CD1c-positive myeloid dendritic cell (primary cell): ENCODE results near the gene TRIP12.
"Not testable (repeated sequence)": the region's sequence is repeated elsewhere in the genome, so short reads cannot be mapped to it uniquely, and the experiment has no call there.

Experiments
- DNase-seq: peaks from one replicate; pipeline ENCODE4 v3.0.0-alpha.2; 2016; ENCODE audit errors: extremely low spot score

TRIP12 gene

GRCh38 chr2:229874647-229875046 is 47.2 kb downstream of the TRIP12 start:
- no peak for DNase-seq

- DNase-seq, result no peak
Observed at GRCh38 chr2:229873123-229873581, 48.7 kb downstream of the TRIP12 start.

DNA sequence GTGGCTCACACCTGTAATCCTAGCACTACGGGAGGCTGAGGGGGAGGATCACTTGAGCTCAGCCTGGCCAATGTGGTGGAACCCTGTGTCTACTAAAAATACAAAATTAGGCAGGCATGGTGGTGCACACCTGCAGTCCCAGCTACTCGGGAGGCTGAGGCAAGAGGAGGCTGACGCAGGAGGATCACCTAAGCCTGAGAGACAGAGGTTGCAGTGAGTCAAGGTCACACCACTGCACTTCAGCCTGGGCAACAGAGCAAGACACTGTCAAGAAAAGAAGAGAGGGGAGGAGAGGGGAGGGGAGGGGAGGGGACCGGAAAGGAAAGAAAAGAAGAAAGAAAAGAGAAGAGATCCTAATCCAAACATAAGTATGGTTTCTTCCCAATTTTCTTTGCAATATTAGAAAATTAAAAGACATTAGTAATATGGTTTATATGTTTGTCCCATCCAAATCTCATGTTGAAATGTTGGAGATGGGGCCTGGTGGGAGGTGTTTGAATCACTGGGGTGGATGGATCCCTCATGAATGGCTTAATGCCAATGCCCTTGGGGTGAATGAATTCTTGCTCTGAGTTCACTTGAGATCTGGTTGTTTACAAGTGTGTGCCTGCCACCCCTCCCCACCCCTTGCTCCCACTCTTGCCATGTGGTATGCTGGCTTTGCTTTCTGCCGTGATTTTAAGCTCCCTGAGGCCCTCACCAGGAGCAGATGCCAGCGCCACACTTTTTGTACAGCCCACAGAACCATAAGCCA is 50.7 kb downstream of the TRIP12 start:
- DNase-seq, result no peak

GRCh38 chr2:229869226-229869625 is 52.6 kb downstream of the TRIP12 start:
- no peak for DNase-seq

- no peak for DNase-seq
Observed at GRCh38 chr2:229868794-229869193, 53.0 kb downstream of the TRIP12 start.

DNA sequence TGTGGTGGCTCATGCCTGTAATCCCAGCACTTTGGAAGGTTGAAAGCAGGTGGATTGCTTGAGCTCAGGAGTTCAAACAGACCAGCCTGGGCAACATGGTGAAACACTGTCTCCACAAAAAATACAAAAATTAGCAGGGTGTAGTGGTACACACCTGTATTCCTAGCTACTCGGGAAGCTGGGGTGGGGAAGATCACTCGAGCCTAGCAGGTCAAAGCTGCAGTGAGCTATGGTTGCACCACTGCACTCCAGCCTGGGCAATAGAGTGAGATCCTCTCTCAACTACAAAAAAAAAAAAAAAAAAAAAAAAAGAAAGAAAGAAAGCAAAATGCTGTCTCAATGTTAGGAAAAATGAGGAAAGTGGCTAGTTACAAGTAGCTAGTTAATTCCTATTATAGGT is 56.8 kb downstream of the TRIP12 start:
- DNase-seq, result no peak

- no peak for DNase-seq
Observed at GRCh38 chr2:229861431-229861830, 60.4 kb downstream of the TRIP12 start.

GRCh38 chr2:229860334-229860733 is 61.5 kb downstream of the TRIP12 start:
- DNase-seq, result no peak

- DNase-seq, result no peak
Observed at GRCh38 chr2:229858351-229858750, 63.5 kb downstream of the TRIP12 start.

DNA sequence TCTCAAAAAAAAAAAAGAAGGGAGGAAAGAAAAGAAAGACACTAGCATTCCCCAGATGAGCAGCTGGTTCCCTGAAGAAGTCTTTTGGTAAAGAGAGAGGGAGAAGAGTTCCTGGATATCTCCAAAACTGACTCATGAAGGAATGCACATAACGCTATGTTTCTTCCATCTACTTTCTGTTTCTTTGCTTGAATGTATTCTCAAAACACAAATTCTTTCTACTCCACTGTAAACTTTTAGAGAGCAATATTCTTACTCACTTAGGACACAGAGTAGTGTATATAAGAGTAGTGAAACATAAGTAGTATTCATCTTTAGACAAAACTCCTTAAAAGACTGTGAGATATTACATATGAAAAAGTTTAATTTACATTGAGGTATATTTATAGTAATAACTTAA is 64.2 kb downstream of the TRIP12 start:
- DNase-seq, result no peak

DNA sequence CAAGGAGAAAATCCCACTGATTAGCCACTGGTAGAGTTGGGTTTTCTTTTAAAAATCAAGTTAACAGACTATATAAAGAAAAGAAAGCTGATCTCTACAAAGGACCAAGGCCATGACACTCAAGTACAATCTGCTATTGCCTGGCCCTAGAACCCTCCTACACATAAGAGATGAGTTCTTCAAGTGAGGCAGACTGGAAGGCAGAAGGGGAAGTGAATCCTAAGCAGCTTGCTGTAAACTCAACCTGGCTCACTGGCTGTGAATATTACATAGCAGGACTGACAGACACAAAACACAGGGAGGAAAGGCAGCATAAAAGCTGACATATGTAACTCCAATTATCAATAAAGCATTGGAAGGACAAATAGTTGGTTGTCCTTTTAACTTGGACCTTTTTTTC is 65.4 kb downstream of the TRIP12 start:
- DNase-seq, result peak; percentile 60

DNA sequence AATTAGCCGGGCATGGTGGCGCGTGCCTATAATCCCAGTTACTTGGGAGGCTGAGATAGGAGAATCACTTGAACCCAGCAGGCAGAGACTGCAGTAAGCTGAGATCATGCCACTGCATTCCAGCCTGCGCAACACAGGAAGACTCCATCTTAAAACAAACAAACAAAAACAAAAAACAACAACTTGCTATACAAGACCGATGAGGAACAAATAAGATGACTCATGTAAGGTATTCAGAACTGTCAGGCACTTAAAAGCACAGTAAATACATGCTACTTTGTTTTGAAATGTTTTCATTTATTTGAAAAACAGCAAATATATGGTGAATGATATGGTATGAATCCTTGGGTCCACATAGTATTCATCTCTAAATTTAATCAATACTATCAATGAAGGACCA is 66.7 kb downstream of the TRIP12 start:
- DNase-seq, result no peak

DNA sequence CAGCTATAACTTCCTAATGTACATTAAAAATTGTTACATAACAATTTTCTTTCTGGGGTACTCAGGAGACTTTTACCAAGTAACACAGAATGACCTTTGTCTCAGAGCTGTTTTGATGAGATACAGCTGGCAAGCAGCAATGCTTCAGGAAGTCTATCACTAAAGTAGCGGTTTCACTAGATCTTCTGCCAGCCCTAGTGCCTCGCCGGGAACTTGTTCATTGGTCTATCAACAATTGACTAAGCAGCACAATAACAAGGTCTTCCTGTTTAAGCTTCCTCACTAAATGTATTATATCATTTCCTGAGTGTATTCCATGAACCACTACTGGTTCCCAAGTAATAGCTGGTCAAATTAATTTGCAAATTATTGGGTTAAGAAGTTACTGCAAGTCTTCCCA is 69.2 kb downstream of the TRIP12 start:
- DNase-seq, result peak; percentile 42

DNA sequence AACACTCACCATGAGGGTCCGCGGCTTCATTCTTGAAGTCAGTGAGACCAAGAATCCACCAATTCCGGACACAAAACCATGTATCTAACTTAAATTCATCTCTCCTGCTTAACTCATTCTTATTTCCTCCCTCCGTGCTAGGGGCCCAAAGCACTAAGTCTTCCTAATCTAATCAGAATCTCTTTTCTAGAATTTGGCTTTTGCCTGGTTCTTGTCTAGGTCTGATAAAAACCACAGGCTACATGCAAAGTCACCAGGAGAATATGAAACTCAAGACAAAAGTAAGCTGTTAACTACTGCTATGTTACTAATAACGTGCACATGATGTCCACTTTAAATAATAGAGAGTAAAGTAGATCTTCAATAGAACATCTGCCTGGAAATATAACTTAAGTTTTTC is 69.9 kb downstream of the TRIP12 start:
- DNase-seq, result no peak

- DNase-seq, result not testable (repeated sequence)
Observed at GRCh38 chr2:229850355-229851275, 71.2 kb downstream of the TRIP12 start.

DNA sequence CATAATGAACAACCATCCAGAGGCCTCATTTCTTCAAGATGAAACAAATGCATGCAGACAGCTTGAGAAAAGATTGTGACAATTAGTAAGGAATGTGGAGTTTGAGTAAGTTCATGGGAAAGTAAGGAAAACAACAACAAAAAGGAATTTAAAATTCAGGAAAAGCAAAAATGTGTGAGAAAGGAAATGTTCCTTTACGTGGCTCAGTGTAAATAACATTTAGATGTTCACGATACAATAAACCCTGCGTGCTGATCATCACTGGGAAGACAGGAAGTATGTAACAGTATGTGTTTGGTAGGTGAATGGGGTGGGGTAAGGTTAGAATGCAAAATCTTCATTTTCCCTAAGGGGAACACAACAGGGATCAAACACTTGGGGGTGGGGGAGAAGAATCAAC is 72.7 kb downstream of the TRIP12 start:
- DNase-seq, result no peak

GRCh38 chr2:229843613-229844012 is 78.2 kb downstream of the TRIP12 start:
- no peak for DNase-seq

GRCh38 chr2:229838729-229839128 is 83.1 kb downstream of the TRIP12 start:
- no peak for DNase-seq

- no peak for DNase-seq
Observed at GRCh38 chr2:229836847-229837246, 85.0 kb downstream of the TRIP12 start.

GRCh38 chr2:229835596-229836283 is 86.1 kb downstream of the TRIP12 start:
- DNase-seq, result no peak

GRCh38 chr2:229834368-229834767 is 87.4 kb downstream of the TRIP12 start:
- not testable (repeated sequence) for DNase-seq

GRCh38 chr2:229832510-229832898 is 89.3 kb downstream of the TRIP12 start:
- DNase-seq, result no peak
